Ishikawa (cell line): ENCODE data around the gene CCNL2.

Source experiments
- CEBPB ChIP-seq: IDR thresholded peaks from 2 replicates; pipeline ENCODE4 v1.6.1; 2012
- CREB1 ChIP-seq: IDR thresholded peaks from 2 replicates; pipeline ENCODE4 v1.6.1; 2012; ENCODE audit warnings: low read depth
- EGR1 ChIP-seq: IDR thresholded peaks from 2 replicates; pipeline ENCODE4 v1.6.1; 2012
- EP300 ChIP-seq: IDR thresholded peaks from 2 replicates; pipeline ENCODE4 v1.6.1; 2012; ENCODE audit warnings: borderline replicate concordance
- FOXM1 ChIP-seq: IDR thresholded peaks from 2 replicates; pipeline ENCODE4 v1.6.1; 2012; ENCODE audit warnings: low read depth, borderline replicate concordance
- MAX ChIP-seq: IDR thresholded peaks from 2 replicates; pipeline ENCODE4 v1.6.1; 2012
- NFIC ChIP-seq: IDR thresholded peaks from 2 replicates; pipeline ENCODE4 v1.6.1; 2012
- RAD21 ChIP-seq: IDR thresholded peaks from 2 replicates; pipeline ENCODE4 v1.6.1; 2012; ENCODE audit warnings: low read depth
- REST ChIP-seq: IDR thresholded peaks from 2 replicates; pipeline ENCODE4 v1.6.1; 2012; ENCODE audit warnings: low read depth, mild to moderate bottlenecking
- TAF1 ChIP-seq: IDR thresholded peaks from 2 replicates; pipeline ENCODE4 v1.6.1; 2012; ENCODE audit warnings: low read depth, mild to moderate bottlenecking
- TEAD4 ChIP-seq: IDR thresholded peaks from 2 replicates; pipeline ENCODE4 v1.6.1; 2012
- YY1 ChIP-seq: IDR thresholded peaks from 2 replicates; pipeline ENCODE4 v1.6.1; 2012; ENCODE audit warnings: low read depth

- TF ChIP-seq TAF1 (no peak), FOXM1 (no peak), REST (no peak), CEBPB (no peak), MAX (no peak), CREB1 (no peak), TEAD4 (no peak), EP300 (no peak; the same call in 1 of the 2 replicates), EGR1 (no peak), NFIC (no peak), YY1 (no peak), RAD21 (no peak; the same call in 1 of the 2 replicates)
Observed at GRCh38 chr1:1344655-1345361, 54.3 kb downstream of the CCNL2 start.
